Activated CD8-positive, alpha-beta memory T cell treated with anti-CD3 and anti-CD28 coated beads for 48 hours (primary cell): Measurements from ENCODE around the gene SERPINB7.
"Not testable (repeated sequence)": the region's sequence is repeated elsewhere in the genome, so short reads cannot be mapped to it uniquely, and the experiment has no call there.

Experiments used
- DNase-seq, 3 experiments: peaks; one replicate each; pipeline ENCODE4 v3.0.0-alpha.2; 2020; ENCODE audit warnings: low read depth in 2 of 3, low spot score in 2 of 3

The SERPINB7 gene, protein sequence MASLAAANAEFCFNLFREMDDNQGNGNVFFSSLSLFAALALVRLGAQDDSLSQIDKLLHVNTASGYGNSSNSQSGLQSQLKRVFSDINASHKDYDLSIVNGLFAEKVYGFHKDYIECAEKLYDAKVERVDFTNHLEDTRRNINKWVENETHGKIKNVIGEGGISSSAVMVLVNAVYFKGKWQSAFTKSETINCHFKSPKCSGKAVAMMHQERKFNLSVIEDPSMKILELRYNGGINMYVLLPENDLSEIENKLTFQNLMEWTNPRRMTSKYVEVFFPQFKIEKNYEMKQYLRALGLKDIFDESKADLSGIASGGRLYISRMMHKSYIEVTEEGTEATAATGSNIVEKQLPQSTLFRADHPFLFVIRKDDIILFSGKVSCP

DNA sequence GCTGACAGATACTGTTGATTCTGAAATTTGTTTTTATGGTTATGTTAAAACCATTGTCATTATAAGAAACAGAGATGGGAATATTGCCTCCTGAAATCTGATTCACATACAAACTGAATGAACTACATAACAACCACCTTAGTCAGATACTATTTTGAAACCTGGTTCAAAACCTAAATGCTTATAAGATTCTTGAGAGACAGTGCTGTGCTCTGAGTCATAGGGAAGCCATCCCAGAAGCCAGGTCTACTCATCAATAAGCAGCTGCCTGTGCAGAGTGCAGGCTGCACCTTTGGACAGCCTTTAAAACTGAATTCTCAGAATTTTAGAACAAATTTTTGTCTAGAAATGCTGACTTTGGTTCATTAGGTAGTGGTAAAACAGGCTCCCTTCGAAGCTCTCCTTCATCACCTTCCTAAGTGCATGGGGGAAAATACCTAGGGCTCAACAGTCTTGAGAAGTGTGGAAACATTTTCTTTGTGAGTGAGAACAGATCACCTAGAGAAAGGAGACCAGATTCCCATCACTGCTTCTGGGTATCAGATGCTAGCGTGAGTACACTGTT lies at the start of gene SERPINB7:
Gene SERPINB7 (plus strand): TSS at position 253 of the 565 bp plus-strand sequence. CDS start 6,955 bp downstream, outside the sequence.
- no peak for DNase-seq

DNA sequence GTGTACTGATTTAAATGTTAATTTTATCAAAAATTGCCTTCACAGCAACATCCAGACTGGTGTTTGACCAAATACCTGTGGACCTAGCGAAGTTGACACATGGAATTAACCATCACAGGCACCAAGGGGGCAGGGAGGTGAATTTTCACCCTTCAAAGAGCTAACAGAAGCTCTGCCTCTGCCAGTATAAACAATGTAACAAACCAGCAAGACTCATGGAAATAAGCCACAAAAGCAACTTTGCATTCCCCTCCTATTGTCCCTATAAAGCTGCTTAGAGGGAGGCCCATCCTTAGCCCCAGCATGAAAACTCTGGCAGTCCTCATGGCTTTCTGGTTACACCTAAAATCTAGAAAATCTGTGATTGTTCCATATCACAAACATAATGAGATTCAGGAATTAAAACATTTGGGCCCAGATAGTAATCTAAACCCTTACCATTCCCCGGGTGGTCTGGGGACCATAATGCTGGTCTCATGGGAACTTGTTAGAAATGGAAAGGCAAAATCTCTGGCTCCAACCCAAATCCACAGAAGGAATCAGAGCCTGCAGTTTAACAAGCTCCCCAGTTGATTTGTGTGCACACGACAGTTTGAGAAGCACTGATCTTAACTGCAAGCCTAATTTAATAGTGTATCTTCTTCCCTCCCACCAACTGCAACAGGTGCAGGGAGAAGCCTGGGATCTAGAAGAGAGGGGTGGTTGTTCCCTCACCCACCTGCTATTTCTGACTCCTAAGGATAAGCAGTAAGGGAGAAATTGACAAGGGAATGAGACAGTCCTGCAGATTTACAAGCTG lies 49.3 kb upstream of the SERPINB7 start:
- DNase-seq, result no peak

DNA sequence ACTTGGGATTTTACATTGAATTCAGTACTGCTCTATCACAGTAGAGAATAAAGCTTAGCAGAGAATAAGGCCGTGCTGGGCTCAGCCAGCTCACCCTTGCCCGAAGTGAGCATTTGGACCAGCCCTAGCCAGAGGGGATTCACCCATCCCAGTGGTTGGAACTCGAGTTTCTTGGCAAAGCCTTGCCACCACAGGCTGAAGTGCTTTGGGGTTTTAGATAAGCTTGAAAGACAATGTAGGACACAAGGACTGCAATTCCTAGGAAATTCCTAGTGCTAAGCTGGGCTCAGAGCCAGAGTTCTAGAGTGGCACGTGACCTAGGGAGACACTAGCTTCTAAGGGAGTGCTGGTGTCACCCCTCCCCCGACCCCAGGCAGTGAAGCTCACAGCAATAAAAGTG lies 44.4 kb upstream of the SERPINB7 start:
- no peak for DNase-seq

GRCh38 chr18:63731215-63731614 lies 44.0 kb upstream of the SERPINB7 start:
- no peak for DNase-seq

DNA sequence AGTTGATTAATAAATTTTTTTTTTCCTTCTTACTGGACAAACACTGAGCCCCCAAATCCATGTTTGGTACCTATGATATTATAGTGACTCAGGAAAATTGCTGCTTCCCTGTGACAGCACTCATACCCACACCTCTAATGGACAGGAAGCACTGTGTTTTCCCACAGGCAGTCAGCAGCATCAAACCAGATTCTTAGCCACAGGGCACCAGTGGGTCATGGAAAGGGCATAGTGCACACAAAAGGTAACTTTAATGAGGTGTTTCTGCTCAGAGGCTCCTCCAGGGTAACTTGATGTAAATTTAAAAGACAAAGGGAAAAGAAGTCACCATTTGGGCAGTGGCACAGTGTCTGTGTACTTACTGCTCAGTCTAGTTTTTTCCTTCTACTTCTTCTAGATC lies 38.3 kb upstream of the SERPINB7 start:
- no peak for DNase-seq

GRCh38 chr18:63741769-63742168 lies 33.4 kb upstream of the SERPINB7 start:
- no peak for DNase-seq

GRCh38 chr18:63747006-63747405 lies 28.2 kb upstream of the SERPINB7 start:
- no peak for DNase-seq

DNA sequence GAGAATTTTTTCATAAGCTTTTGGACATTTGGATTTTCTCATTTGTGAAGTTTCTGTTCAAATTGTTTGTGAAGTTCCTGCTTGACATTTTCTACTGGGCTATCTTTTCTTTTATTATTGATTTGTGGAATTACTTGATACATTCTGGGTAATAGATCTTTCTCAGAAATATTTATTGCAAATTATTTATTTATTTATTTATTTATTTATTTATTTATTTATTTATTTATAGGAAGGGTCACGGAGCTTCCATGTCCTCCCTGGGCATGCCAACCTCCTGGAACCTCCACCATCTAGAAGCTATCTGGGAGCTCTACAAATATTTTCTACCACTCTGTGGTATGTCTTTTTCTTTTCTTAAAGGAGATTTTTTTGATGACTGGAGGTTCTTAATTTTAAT lies 25.7 kb upstream of the SERPINB7 start:
- no peak for DNase-seq

DNA sequence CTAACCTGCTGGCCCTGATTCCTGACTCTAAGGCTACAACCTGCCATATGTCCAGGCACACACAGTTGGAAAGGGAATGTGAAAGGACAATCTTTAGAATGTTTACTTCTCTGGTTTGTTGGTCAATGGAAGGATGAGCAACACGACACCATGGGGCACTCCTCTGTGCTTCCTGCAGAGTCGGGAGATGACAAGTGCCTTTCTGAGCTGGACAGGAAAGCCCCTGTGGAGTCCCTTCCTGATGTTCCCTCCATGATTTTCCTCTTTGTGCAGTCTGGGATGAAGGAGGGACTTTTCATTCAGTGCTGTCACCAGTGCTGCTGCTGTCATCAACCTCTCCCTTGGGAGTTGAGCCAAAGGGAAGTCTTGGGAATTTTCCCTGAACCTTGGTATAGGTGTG lies 22.6 kb upstream of the SERPINB7 start:
- DNase-seq, result no peak

GRCh38 chr18:63753676-63754075 lies 21.5 kb upstream of the SERPINB7 start:
- no peak for DNase-seq

DNA sequence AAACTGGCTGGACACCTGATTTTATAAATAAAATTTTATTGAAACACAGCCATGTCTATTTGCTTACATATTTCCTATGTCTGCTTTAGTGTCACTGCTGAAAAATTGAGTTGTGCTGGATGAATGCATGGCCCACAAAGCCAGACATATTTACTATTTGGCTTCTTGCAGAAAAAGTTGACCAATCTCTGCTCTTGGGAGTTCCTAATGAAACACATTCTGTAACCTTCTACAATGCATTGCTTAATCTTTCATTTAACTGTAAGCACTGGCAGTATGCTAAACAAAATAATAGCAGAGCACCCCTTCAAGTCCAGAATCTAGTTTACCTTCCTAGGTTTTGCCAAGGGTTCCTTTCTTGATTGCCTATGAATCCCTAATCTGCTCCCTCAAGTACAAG lies 17.7 kb upstream of the SERPINB7 start:
- no peak for DNase-seq

DNA sequence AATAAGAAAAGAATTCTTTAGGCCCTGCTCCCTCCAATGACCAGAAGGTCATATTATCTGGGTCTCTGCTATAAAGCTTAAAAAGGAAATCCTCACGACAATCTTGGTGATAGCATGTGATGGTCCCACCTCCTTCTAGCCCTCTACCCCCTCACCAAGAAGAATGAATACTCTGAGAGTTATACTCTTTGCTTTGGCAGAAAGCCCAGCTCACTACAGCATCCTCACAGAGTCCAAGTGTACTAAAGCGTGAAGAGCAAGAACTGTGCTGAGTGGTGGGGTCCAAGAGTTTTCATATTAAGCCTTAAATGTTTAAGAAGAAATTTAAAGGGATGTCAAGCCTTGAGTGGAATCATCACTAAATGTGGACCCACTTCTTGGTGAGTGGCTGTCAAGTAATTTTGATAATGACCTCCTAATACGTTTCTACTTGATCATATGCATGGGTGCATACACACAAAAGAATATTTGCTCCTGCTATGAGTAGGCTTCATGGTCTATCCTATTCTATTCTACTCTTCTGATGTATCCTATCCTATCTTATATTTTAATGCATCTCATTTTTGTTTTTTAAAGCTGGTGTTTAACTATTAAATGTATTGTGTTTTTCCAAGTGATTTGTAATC lies 16.5 kb upstream of the SERPINB7 start:
- DNase-seq, result no peak

- not testable (repeated sequence) for DNase-seq
Observed at GRCh38 chr18:63759786-63760185, 15.4 kb upstream of the SERPINB7 start.

- no peak for DNase-seq
Observed at GRCh38 chr18:63762518-63762917, 12.7 kb upstream of the SERPINB7 start.

DNA sequence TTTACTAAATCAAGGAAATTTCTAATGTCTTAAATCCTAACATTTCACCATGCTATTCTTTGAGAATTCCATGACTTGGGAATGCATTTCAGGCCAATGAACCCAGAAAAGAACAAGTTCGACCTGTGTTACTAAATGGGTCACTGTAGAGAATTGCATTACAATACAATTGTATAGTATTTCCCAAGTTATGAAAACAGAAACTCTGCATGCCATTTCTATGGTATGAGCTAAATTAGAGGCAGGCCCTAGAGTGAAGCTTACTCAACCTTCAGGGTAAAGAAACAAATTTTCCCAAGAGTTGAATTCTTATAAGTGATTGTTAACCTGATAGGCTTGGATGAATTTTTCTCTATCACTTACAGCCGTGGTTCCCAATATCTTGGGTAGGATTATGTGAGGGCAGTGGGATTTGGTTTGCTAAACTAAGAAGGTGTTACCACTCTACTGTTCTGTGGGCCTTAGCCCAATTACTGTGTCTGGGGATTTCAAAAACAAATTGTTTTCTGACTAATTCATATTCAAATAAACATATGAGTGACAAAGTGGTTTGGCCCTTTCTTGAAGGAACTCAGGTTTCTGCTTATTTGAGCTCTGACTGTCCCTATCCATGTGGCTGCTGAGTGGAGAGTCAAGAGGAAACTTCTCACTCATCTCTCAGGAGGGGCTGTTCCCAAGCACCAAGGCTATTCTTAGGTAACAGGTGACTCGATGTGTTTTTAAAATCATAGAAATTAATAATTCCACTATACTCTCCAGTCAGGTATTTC lies 11.2 kb upstream of the SERPINB7 start:
- DNase-seq, result no peak

DNA sequence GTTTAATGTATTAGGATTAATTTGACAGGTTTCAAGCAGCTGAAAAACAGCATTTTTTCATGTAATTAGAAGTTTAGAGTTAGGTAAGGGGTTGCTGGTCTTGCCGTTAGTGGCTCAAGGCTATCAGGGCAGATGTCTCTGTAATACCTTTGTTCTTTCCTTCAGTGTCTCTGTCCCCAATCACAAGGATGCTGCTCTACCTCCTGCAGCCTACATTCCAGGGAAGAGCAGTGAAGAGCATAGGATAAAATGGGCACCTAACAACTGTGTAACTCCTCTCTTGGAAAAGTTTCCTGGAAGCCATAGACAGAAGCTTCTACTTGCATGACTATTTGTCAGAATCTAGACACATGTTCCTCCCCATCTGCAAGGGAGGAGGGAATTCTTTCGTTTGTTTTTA lies 9.4 kb upstream of the SERPINB7 start:
- no peak for DNase-seq

DNA sequence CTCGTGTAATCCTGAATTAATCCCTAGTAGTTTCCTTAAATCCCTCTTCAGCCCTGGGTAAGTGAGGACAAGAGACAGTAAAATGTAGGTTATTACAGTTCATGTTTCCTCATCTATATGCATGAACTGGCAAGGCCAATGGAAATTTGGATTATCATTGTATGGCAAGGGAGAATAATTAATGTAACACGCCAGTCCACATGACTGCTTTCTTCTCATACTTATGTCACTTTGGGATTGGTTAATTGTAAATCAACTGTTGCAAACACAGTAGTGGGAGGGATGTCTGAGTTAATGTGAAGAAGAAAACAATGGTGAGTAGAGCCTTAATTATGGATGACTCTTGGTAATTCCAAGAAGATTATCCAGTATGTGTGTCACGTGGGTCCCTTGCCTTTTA lies 1.7 kb upstream of the SERPINB7 start:
- no peak for DNase-seq

GRCh38 chr18:63774511-63774910 lies 707 bp upstream of the SERPINB7 start:
- no peak for DNase-seq

GRCh38 chr18:63779386-63779785 lies 4.2 kb downstream of the SERPINB7 start:
- DNase-seq, result no peak

- DNase-seq, result no peak
Observed at GRCh38 chr18:63783394-63783793, 8.2 kb downstream of the SERPINB7 start.
